HEK293T (cell line): ENCODE measurements around the gene FOXP3.

ENCODE experiments used
- ARNT ChIP-seq: fragments of 450-650 bp; IDR thresholded peaks from 2 replicates; pipeline ENCODE4 v1.6.1; 2017; ENCODE audit warnings: mild to moderate bottlenecking
- CTBP1 ChIP-seq: fragments of 450-650 bp; IDR thresholded peaks from 2 replicates; pipeline ENCODE4 v1.6.1; 2016; ENCODE audit warnings: borderline replicate concordance
- FOXA1 ChIP-seq: fragments of 450-650 bp; IDR thresholded peaks from 2 replicates; pipeline ENCODE4 v1.6.1; 2016; ENCODE audit warnings: mild to moderate bottlenecking
- FOXM1 ChIP-seq: fragments of 450-650 bp; IDR thresholded peaks from 2 replicates; pipeline ENCODE4 v1.6.1; 2017; ENCODE audit warnings: mild to moderate bottlenecking, borderline replicate concordance
- L3MBTL2 ChIP-seq: fragments of 450-650 bp; conservative IDR thresholded peaks from 2 replicates; pipeline ENCODE4 v1.6.1; 2016; ENCODE audit warnings: mild to moderate bottlenecking
- NFRKB ChIP-seq: fragments of 450-650 bp; IDR thresholded peaks from 2 replicates; pipeline ENCODE4 v1.6.1; 2016; ENCODE audit warnings: mild to moderate bottlenecking, moderate library complexity
- SP1 ChIP-seq: fragments of 450-650 bp; IDR thresholded peaks from 2 replicates; pipeline ENCODE4 v1.6.1; 2017
- SUZ12 ChIP-seq: fragments of 450-650 bp; IDR thresholded peaks from 2 replicates; pipeline ENCODE4 v1.6.1; 2016; ENCODE audit warnings: mild to moderate bottlenecking

GRCh38 chrX:49208399-49208798 is 56.1 kb downstream of the FOXP3 start:
- TF ChIP-seq SUZ12 (no peak), L3MBTL2 (no peak), ARNT (no peak), FOXM1 (no peak), NFRKB (no peak), CTBP1 (no peak), FOXA1 (no peak), SP1 (no peak)
